HepG2 (cell line): ENCODE data around the gene CTDNEP1. TPM values are rescaled to one million over a fixed set of nuclear protein-coding genes. Genes with fewer than 3 reads are reported as not detected.

Experiments used
- AGO2 ChIP-seq: fragments of 200-400 bp; formaldehyde crosslinking; optimal IDR thresholded peaks from 2 replicates; pipeline ENCODE3; 2017; ENCODE audit warnings: mild to moderate bottlenecking, low read depth, low read length, moderate library complexity
- DDIT3 ChIP-seq: sonication (generic); formaldehyde crosslinking; IDR thresholded peaks from 2 replicates; pipeline ENCODE4 v1.4.0; 2020; ENCODE audit warnings: mild to moderate bottlenecking, missing genetic modification reagents
- HOXA7 ChIP-seq: sonication (generic); formaldehyde crosslinking; IDR thresholded peaks from 2 replicates; pipeline ENCODE4 v1.8.1; 2022; ENCODE audit warnings: mild to moderate bottlenecking, missing genetic modification reagents, moderate library complexity
- HOXA9 ChIP-seq: sonication (generic); formaldehyde crosslinking; IDR thresholded peaks from 2 replicates; pipeline ENCODE4 v1.8.1; 2022; ENCODE audit warnings: missing genetic modification reagents, mild to moderate bottlenecking, moderate library complexity, borderline replicate concordance
- PHF5A ChIP-seq: IDR thresholded peaks from one replicate; pipeline ENCODE4 v1.6.1; 2018; ENCODE audit warnings: low read depth, missing genetic modification reagents; ENCODE audit not compliant: unreplicated experiment
- SOX6 ChIP-seq, 2 experiments: fragments of 450-650 bp in 1 of 2; sonication (generic) in 1 of 2; formaldehyde crosslinking in 1 of 2; IDR thresholded peaks; 2 replicates each; pipeline versions ENCODE4 v1.4.0 to v1.6.1; 2017 to 2020; ENCODE audit warnings: antibody characterized with exemption in 1 of 2, mild to moderate bottlenecking in 1 of 2, missing genetic modification reagents in 1 of 2
- TAF15 ChIP-seq: fragments of 200-400 bp; formaldehyde crosslinking; IDR thresholded peaks from one replicate; pipeline ENCODE4 v1.6.1; 2018; ENCODE audit warnings: mild to moderate bottlenecking, low read depth, low read length; ENCODE audit not compliant: poor library complexity, severe bottlenecking
- ZBED4 ChIP-seq: sonication (generic); formaldehyde crosslinking; IDR thresholded peaks from 2 replicates; pipeline ENCODE4 v1.4.0; 2020; ENCODE audit warnings: missing genetic modification reagents, borderline replicate concordance
- ZFY ChIP-seq: sonication (generic); formaldehyde crosslinking; IDR thresholded peaks from 2 replicates; pipeline ENCODE4 v1.4.0; 2020; ENCODE audit warnings: missing genetic modification reagents
- ZNF343 ChIP-seq: sonication (generic); formaldehyde crosslinking; IDR thresholded peaks from 2 replicates; pipeline ENCODE4 v1.4.0; 2020; ENCODE audit warnings: mild to moderate bottlenecking, missing genetic modification reagents
- ZNF44 ChIP-seq: sonication (generic); formaldehyde crosslinking; IDR thresholded peaks from 2 replicates; pipeline ENCODE4 v1.5.1; 2020; ENCODE audit warnings: mild to moderate bottlenecking, missing genetic modification reagents
- ZNF816 ChIP-seq: sonication (generic); formaldehyde crosslinking; IDR thresholded peaks from 2 replicates; pipeline ENCODE4 v1.8.0; 2022; ENCODE audit warnings: missing genetic modification reagents, mild to moderate bottlenecking, borderline replicate concordance
- polyA plus RNA-seq, 8 experiments: library from polyadenylated mRNA; depleted of rRNA in 3 of 8; stranded (reverse) in 7 of 8; unstranded in 1 of 8; fragments of >200 nt; fragmentation: Illumina TruSeq in 4 of 8; extraction: Trizol in 4 of 8; gene quantifications; 2 replicates each; pipeline versions ENCODE4 v1.2.1 to v1.2.3, GENCODE V29; 2011 to 2016; ENCODE audit warnings: low read depth in 4 of 8, missing spikeins in 1 of 8, mixed read lengths in 1 of 8; ENCODE audit not compliant: insufficient read depth in 1 of 8
- total RNA-seq, 5 experiments: library from RNA; depleted of rRNA; stranded (reverse); fragments of >200 nt; fragmentation: Illumina TruSeq; extraction: Trizol; gene quantifications; 2 replicates each; pipeline ENCODE4 v1.2.3, GENCODE V29; 2016; ENCODE audit warnings: low read depth in 1 of 5
- TF ChIP-seq, protein P1 (sequence below): sonication (generic); formaldehyde crosslinking; IDR thresholded peaks from 2 replicates; pipeline ENCODE4 v1.4.0; 2020; ENCODE audit warnings: missing genetic modification reagents
- TF ChIP-seq, protein P2 (sequence below): sonication (generic); formaldehyde crosslinking; IDR thresholded peaks from 2 replicates; pipeline ENCODE4 v1.9.0; 2021; ENCODE audit warnings: missing genetic modification reagents, borderline replicate concordance
- TF ChIP-seq, protein P3 (sequence below): sonication (generic); formaldehyde crosslinking; IDR thresholded peaks from 2 replicates; pipeline ENCODE4 v1.8.0; 2023; ENCODE audit warnings: mild to moderate bottlenecking, missing genetic modification reagents

CTDNEP1 gene
- total and polyA plus RNA-seq, 2 of the 13 experiments (the other 11 are each of a cell fraction or from before 2014, with no cell fraction given), result 19.8 to 118 TPM

GRCh38 chr17:7237761-7238419 is 13.6 kb downstream of the CTDNEP1 start (continued):
- TF ChIP-seq ZBED4 (CRISPR knock-in tag), result no peak
- TF ChIP-seq, protein P1, sequence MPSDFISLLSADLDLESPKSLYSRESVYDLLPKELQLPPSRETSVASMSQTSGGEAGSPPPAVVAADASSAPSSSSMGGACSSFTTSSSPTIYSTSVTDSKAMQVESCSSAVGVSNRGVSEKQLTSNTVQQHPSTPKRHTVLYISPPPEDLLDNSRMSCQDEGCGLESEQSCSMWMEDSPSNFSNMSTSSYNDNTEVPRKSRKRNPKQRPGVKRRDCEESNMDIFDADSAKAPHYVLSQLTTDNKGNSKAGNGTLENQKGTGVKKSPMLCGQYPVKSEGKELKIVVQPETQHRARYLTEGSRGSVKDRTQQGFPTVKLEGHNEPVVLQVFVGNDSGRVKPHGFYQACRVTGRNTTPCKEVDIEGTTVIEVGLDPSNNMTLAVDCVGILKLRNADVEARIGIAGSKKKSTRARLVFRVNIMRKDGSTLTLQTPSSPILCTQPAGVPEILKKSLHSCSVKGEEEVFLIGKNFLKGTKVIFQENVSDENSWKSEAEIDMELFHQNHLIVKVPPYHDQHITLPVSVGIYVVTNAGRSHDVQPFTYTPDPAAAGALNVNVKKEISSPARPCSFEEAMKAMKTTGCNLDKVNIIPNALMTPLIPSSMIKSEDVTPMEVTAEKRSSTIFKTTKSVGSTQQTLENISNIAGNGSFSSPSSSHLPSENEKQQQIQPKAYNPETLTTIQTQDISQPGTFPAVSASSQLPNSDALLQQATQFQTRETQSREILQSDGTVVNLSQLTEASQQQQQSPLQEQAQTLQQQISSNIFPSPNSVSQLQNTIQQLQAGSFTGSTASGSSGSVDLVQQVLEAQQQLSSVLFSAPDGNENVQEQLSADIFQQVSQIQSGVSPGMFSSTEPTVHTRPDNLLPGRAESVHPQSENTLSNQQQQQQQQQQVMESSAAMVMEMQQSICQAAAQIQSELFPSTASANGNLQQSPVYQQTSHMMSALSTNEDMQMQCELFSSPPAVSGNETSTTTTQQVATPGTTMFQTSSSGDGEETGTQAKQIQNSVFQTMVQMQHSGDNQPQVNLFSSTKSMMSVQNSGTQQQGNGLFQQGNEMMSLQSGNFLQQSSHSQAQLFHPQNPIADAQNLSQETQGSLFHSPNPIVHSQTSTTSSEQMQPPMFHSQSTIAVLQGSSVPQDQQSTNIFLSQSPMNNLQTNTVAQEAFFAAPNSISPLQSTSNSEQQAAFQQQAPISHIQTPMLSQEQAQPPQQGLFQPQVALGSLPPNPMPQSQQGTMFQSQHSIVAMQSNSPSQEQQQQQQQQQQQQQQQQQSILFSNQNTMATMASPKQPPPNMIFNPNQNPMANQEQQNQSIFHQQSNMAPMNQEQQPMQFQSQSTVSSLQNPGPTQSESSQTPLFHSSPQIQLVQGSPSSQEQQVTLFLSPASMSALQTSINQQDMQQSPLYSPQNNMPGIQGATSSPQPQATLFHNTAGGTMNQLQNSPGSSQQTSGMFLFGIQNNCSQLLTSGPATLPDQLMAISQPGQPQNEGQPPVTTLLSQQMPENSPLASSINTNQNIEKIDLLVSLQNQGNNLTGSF (CRISPR knock-in tag), result no peak
- TF ChIP-seq PHF5A (CRISPR knock-in tag), result no peak
- TF ChIP-seq AGO2, result peak; percentile 85
- TF ChIP-seq ZNF44, result no peak
- TF ChIP-seq ZNF816 (CRISPR knock-in tag), result no peak
- no peak for TF ChIP-seq TAF15
- no peak for TF ChIP-seq DDIT3 (CRISPR knock-in tag)
- TF ChIP-seq SOX6 (IDR thresholded peaks at IDR 0.05), result no peak
- no peak for TF ChIP-seq SOX6 (CRISPR knock-in tag; IDR thresholded peaks at IDR 0.05)
- TF ChIP-seq, protein P2, sequence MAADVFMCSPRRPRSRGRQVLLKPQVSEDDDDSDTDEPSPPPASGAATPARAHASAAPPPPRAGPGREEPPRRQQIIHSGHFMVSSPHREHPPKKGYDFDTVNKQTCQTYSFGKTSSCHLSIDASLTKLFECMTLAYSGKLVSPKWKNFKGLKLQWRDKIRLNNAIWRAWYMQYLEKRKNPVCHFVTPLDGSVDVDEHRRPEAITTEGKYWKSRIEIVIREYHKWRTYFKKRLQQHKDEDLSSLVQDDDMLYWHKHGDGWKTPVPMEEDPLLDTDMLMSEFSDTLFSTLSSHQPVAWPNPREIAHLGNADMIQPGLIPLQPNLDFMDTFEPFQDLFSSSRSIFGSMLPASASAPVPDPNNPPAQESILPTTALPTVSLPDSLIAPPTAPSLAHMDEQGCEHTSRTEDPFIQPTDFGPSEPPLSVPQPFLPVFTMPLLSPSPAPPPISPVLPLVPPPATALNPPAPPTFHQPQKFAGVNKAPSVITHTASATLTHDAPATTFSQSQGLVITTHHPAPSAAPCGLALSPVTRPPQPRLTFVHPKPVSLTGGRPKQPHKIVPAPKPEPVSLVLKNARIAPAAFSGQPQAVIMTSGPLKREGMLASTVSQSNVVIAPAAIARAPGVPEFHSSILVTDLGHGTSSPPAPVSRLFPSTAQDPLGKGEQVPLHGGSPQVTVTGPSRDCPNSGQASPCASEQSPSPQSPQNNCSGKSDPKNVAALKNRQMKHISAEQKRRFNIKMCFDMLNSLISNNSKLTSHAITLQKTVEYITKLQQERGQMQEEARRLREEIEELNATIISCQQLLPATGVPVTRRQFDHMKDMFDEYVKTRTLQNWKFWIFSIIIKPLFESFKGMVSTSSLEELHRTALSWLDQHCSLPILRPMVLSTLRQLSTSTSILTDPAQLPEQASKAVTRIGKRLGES, result no peak
- TF ChIP-seq, protein P3, sequence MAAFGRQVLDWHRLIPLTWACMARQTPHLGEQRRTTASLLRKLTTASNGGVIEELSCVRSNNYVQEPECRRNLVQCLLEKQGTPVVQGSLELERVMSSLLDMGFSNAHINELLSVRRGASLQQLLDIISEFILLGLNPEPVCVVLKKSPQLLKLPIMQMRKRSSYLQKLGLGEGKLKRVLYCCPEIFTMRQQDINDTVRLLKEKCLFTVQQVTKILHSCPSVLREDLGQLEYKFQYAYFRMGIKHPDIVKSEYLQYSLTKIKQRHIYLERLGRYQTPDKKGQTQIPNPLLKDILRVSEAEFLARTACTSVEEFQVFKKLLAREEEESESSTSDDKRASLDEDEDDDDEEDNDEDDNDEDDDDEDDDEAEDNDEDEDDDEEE (CRISPR knock-in tag), result no peak
- no peak for TF ChIP-seq ZNF343 (CRISPR knock-in tag)
- TF ChIP-seq ZFY (CRISPR knock-in tag), result peak; percentile 64
- no peak for TF ChIP-seq HOXA7 (CRISPR knock-in tag)
- TF ChIP-seq HOXA9, result no peak
